ENCODE results near the gene FAM53B.
A peak's percentile ranks its signal among the peaks of the same experiment; 100 is the strongest.
"Not testable (repeated sequence)": the region's sequence is repeated elsewhere in the genome, so short reads cannot be mapped to it uniquely, and the experiment has no call there.

Gene FAM53B

GRCh38 chr10:124747745-124748144 is 3.6 kb upstream of the FAM53B start:
- Mint-ChIP-seq H3K36me3 (ENCODE audit: low read depth) (peaks cover 35% of the 10 kb centered on the region), H3K4me1 (ENCODE audit: low read depth) (peaks cover 28% of the 10 kb centered on the region), H3K27me3 (no peaks in the 10 kb centered on the region), H3K27ac (no peak overlapping the region), H3K4me3 (no peak overlapping the region), H3K9me3 (no peaks in the 10 kb centered on the region)
- DNase-seq, result no peak

DNA sequence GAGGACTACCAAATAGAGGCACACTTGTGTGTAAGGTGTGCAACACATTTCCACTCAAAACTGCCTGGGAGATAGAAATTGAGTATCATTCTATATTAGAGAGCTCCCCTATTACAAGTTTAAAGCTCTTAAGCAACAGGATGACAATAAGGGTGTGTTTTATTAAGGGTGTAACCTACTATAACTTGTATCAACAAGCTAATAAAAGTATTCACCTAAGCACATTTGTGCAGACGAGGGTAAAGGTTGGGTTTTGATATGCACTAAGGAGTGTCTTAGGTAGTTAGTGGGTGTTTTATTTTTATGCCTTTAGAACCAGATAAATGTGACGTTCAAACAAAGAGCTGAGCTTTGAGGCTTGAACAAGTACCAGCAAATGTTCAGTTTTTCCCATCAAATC is 2.8 kb upstream of the FAM53B start:
- H3K4me3 Mint-ChIP-seq, result no peak overlapping the region
- H3K4me1 Mint-ChIP-seq (ENCODE audit: low read depth), result peaks cover 35% of the 10 kb centered on the region
- H3K27ac Mint-ChIP-seq, result no peak overlapping the region
- H3K36me3 Mint-ChIP-seq (ENCODE audit: low read depth), result peaks cover 32% of the 10 kb centered on the region
- H3K9me3 Mint-ChIP-seq, result no peaks in the 10 kb centered on the region
- no peak for DNase-seq
- no peaks in the 10 kb centered on the region for H3K27me3 Mint-ChIP-seq

- H3K27me3 Mint-ChIP-seq, H3K4me3 Mint-ChIP-seq, DNase-seq, H3K9me3 Mint-ChIP-seq, H3K27ac Mint-ChIP-seq: not testable (repeated sequence)
- H3K36me3 Mint-ChIP-seq (ENCODE audit: low read depth), result peaks cover 27% of the 10 kb centered on the region
- peaks cover 41% of the 10 kb centered on the region for H3K4me1 Mint-ChIP-seq (ENCODE audit: low read depth)
Observed at GRCh38 chr10:124746447-124746846, 2.3 kb upstream of the FAM53B start.

GRCh38 chr10:124745673-124746072 is 1.5 kb upstream of the FAM53B start:
- Mint-ChIP-seq H3K4me3 (no peak overlapping the region), H3K36me3 (ENCODE audit: low read depth) (peaks cover 19% of the 10 kb centered on the region), H3K27ac (no peak overlapping the region), H3K4me1 (ENCODE audit: low read depth) (peaks cover 48% of the 10 kb centered on the region), H3K27me3 (no peaks in the 10 kb centered on the region), H3K9me3 (no peaks in the 10 kb centered on the region)
- no peak for DNase-seq

- no peaks in the 10 kb centered on the region for H3K9me3 Mint-ChIP-seq
- H3K4me1 Mint-ChIP-seq (ENCODE audit: low read depth), result peaks cover 53% of the 10 kb centered on the region
- peaks cover 16% of the 10 kb centered on the region for H3K36me3 Mint-ChIP-seq (ENCODE audit: low read depth)
- H3K27me3 Mint-ChIP-seq, result no peaks in the 10 kb centered on the region
- peak overlapping the region; percentile 77 for H3K27ac Mint-ChIP-seq
- DNase-seq, result no peak
- peak overlapping the region; percentile 72 for H3K4me3 Mint-ChIP-seq
Observed at GRCh38 chr10:124745252-124745651, 1.1 kb upstream of the FAM53B start.

DNA sequence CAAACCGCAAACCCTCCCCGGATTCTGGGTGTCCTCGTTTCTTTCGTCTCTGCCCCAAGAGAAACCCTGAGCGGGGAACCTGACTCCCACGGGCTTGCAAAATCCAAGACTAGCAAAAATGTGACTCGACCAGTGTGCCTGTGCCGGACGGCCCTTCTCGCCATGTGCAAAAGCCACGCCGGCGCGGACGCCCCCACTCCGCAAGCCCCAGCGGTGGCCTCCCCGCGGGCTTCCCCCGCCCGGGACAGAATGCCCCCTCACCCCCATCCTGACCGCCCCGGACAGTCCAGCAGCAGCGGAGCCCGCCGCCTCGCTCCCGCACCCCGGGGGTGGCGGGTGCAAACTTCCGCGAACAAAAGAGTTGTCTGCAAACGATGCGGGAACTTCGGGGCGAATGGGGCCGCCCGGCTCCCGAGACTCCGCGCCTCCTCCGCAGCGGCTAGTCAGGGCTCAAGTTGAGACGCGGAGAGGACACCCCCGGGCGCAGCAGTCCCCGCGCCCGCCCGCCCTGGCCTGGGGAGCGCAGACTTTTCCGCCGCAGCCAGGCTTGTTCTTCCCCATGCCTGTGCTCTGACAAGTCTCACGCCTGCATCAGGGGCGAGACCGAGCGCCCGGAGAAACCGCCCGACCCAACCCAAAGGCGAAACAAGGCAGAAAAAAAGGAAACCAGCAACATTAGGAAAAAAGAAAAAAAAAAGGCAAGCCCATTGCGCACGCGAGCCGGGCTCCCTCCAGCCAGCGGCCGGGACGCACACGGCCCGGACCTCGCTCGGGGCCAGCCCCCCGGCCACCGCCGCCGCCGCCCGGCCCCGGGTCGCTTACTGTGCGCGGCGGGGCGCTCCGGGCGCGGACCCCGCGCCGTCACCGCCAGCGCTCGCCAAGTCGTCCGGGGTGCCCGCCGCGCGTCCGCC is 732 bp downstream of the FAM53B start:
- Mint-ChIP-seq H3K9me3 (no peaks in the 10 kb centered on the region), H3K27ac (peak overlapping the region; percentile 89), H3K27me3 (no peaks in the 10 kb centered on the region), H3K4me3 (peak overlapping the region; percentile 93), H3K36me3 (ENCODE audit: low read depth) (peaks cover 11% of the 10 kb centered on the region), H3K4me1 (ENCODE audit: low read depth) (peaks cover 58% of the 10 kb centered on the region)
- DNase-seq, result peak; percentile 67

DNA sequence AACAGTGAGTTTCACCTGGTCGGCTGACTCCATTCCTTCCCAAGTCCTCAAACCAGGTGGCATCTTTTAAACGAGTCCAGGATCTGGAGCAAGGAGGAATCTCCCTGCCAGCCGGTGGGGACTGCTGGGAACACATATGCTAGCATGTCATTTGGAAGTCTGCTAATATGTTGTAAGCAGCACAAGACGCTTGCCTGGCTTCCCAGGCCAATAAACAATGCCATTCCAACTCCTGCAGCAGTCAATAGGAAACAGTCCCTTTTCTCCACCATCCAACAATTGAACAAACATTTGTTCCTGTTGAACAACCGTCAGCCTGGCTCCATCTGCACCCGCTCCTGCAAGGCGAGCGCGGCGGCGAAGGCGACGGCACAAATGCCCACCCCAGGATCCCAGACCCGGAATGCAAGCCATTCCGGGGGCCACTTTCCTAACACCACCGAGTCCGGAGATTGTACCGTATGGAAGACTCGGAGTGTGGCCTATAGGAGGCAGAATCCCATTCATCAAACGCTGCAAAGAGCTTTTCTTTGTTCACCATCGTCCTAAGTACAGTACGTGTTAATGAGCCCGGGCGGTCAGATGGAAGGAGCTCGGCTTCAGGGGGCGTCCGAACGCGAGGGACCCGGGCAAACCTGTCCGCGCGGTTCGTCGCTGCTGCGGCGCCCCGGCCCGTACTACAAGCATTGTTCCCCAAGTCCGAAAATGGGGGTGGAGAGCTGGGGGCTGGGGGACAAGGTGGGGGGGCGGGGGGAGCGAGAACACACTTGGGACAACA is 1.6 kb downstream of the FAM53B start:
- peak overlapping the region; percentile 83 for H3K27ac Mint-ChIP-seq
- H3K36me3 Mint-ChIP-seq (ENCODE audit: low read depth), result peaks cover 6% of the 10 kb centered on the region
- no peaks in the 10 kb centered on the region for H3K9me3 Mint-ChIP-seq
- no peak for DNase-seq
- no peaks in the 10 kb centered on the region for H3K27me3 Mint-ChIP-seq
- peak overlapping the region; percentile 93 for H3K4me3 Mint-ChIP-seq
- H3K4me1 Mint-ChIP-seq (ENCODE audit: low read depth), result peaks cover 64% of the 10 kb centered on the region

DNA sequence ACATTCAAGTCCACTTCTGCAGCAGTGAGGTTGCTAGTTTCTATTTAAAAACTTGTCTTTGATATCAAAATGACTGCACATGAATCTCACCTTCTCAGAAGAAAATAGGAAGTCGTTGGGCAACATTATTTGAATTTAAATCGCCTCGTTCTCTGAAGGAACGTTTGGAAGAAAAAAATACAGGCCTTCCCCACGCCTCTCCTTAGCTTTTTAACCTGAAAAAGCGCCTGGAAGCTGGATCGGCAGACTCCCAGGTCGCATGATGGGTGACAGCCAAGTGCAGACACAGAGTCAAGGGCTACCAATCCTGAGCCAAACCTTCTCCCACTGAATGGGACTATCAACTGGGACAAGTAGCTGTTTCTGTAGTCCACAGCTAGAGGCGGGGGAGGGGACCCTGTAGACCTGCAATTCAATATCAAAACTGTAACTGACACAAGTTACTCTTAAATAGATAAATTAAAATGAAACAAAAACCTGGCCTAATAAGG is 2.2 kb downstream of the FAM53B start:
- Mint-ChIP-seq H3K4me1 (ENCODE audit: low read depth) (peaks cover 71% of the 10 kb centered on the region), H3K4me3 (peak overlapping the region; percentile 93), H3K27me3 (no peaks in the 10 kb centered on the region), H3K9me3 (no peaks in the 10 kb centered on the region), H3K36me3 (ENCODE audit: low read depth) (peaks cover 2% of the 10 kb centered on the region), H3K27ac (peak overlapping the region; percentile 83)
- DNase-seq, result no peak

DNA sequence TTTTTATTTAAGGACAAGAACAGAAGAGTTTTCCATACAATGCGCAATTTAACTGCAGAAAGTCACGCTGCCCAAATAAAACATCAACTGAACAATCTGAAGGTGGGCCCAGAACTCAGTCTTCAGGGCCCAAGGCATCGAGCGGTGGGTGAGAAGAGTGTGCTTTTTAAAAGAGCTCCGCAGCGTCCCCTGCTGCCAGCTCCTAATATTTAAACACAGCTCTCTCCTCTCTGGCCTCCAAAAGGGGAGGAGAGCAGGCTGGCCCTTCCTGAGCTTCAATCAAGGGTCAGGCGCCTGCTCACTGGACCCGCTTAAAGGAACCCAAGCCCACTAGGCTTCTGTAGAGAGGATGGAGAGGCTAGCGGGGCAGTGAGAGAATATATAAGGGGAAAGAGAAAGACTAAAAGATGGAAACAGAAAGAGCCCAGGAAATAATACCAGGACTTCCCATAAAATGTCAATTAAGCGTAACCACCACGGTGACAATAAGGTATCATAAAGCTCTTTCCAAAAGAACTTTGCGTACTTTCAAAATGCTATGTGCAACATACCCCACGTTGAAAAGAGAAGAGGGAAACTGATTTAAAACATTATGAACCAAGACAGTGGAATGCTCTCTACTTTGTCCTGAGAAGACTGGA is 2.8 kb downstream of the FAM53B start:
- no peaks in the 10 kb centered on the region for H3K9me3 Mint-ChIP-seq
- DNase-seq, result peak; percentile 83
- no peaks in the 10 kb centered on the region for H3K27me3 Mint-ChIP-seq
- H3K4me1 Mint-ChIP-seq (ENCODE audit: low read depth), result peaks cover 74% of the 10 kb centered on the region
- H3K27ac Mint-ChIP-seq, result peak overlapping the region; percentile 82
- peak overlapping the region; percentile 93 for H3K4me3 Mint-ChIP-seq
- H3K36me3 Mint-ChIP-seq (ENCODE audit: low read depth), result peaks cover 2% of the 10 kb centered on the region

DNA sequence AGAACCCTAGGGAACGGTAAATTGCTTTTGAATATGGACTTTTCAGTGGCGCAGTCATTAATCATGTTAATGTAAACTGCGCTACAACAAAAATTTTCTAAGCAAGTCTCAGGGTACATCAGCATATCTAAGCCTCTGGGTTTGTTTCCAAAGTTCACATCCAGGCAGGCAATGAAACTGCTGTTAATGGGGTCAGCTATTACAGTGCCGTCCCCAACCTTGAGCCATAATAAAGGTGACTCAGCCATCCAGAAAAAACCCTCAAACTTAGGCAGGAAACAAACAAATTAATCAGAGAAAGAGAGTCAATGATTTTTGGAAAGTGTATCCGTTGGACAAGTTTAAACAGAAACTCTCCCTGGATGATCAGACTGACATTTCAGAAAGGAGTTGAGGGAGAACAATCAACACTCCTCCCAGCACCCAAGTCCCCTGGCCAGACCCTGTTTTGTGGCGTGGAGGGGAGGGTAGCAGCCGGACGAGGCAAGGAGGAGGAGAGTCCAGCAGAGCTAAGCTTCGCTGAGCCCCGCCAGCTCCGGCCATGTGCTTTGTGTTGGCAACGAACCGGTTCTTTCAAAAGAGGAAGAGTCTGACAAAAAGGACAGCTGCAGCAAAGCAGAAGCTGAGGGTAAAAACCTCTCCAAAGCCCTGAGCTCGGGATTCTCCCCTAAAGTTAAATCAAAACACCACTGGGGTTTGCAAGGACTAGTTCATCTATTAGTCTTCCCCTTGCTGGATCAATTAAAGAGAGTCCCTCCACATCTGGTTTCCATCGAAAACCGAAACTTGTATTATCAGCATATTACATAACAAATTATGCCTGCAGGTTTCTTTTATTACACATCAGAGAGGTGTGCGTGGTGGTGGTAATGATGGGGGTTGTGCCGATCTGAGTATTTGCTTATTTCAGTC is 3.6 kb downstream of the FAM53B start:
- Mint-ChIP-seq H3K4me3 (peak overlapping the region; percentile 93), H3K27me3 (no peaks in the 10 kb centered on the region), H3K27ac (peak overlapping the region; percentile 82), H3K36me3 (ENCODE audit: low read depth) (peaks cover 2% of the 10 kb centered on the region), H3K4me1 (ENCODE audit: low read depth) (peaks cover 81% of the 10 kb centered on the region), H3K9me3 (no peaks in the 10 kb centered on the region)
- no peak for DNase-seq

GRCh38 chr10:124739986-124740368 is 4.2 kb downstream of the FAM53B start:
- Mint-ChIP-seq H3K36me3 (ENCODE audit: low read depth) (peaks cover 2% of the 10 kb centered on the region), H3K9me3 (no peaks in the 10 kb centered on the region), H3K4me1 (ENCODE audit: low read depth) (peaks cover 81% of the 10 kb centered on the region), H3K27ac (peak overlapping the region; percentile 82), H3K4me3 (peak overlapping the region; percentile 93), H3K27me3 (no peaks in the 10 kb centered on the region)
- no peak for DNase-seq

- Mint-ChIP-seq H3K36me3 (ENCODE audit: low read depth) (peaks cover 2% of the 10 kb centered on the region), H3K27me3 (no peaks in the 10 kb centered on the region), H3K9me3 (no peaks in the 10 kb centered on the region), H3K4me3 (peak overlapping the region; percentile 93), H3K27ac (peak overlapping the region; percentile 50), H3K4me1 (ENCODE audit: low read depth) (peaks cover 83% of the 10 kb centered on the region)
- no peak for DNase-seq
Observed at GRCh38 chr10:124739119-124739921, 4.9 kb downstream of the FAM53B start.

DNA sequence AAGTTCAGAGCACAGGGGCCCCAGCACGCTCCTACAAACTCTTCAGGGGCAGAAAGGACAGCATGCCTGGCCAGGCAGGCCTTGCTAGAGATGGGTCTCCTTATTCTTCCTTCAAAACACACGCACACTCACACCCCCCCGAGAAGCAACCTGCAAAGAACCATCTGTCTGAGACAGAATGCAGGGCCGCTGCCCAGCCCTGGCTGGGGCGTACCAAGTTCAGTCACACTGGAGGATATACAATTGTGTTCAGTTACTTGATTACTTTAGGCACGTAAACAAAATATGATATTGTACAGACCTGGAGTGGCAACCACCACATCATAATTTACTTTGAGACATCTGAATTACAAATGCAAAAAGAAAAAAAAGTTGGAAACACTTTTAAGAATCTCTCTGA is 5.7 kb downstream of the FAM53B start:
- H3K27me3 Mint-ChIP-seq, result no peaks in the 10 kb centered on the region
- H3K4me3 Mint-ChIP-seq, result no peak overlapping the region
- peak overlapping the region; percentile 50 for H3K27ac Mint-ChIP-seq
- H3K4me1 Mint-ChIP-seq (ENCODE audit: low read depth), result peaks cover 91% of the 10 kb centered on the region
- no peak for DNase-seq
- H3K36me3 Mint-ChIP-seq (ENCODE audit: low read depth), result peaks cover 4% of the 10 kb centered on the region
- H3K9me3 Mint-ChIP-seq, result no peaks in the 10 kb centered on the region

Data from activated T-cell treated with anti-CD3 and anti-CD28 coated beads, Interleukin-2, amount 50 U/mL, for 24 hours (primary cell).